ENCODE data around the gene COIL.
"Not testable (repeated sequence)": the region's sequence is repeated elsewhere in the genome, so short reads cannot be mapped to it uniquely, and the experiment has no call there.

Gene COIL

GRCh38 chr17:56970974-56971373 lies 10.1 kb upstream of the COIL start:
- Histone ChIP-seq H3K27ac (no peak overlapping the region), H3K4me1 (ENCODE audit: control insufficient read depth in 1 of 2, insufficient read depth in 1 of 2, low read depth in 1 of 2, low read length in 1 of 2) (no peaks in the 10 kb centered on the region), H3K27me3 (no peaks in the 10 kb centered on the region), H3K9me3 (no peaks in the 10 kb centered on the region), H3K36me3 (no peaks in the 10 kb centered on the region), H3K4me3 (ENCODE audit: low read depth in 1 of 2, low read length in 1 of 2) (no peak overlapping the region)
- no peak for TF ChIP-seq CTCF (IDR thresholded peaks at IDR 0.05)

GRCh38 chr17:56966338-56966737 lies 5.5 kb upstream of the COIL start:
- H3K27ac ChIP-seq: no peak overlapping the region
- no peaks in the 10 kb centered on the region for H3K9me3 ChIP-seq
- H3K36me3 ChIP-seq: no peaks in the 10 kb centered on the region
- no peak overlapping the region for H3K4me3 ChIP-seq (ENCODE audit: low read depth in 1 of 2, low read length in 1 of 2)
- no peaks in the 10 kb centered on the region for H3K27me3 ChIP-seq
- TF ChIP-seq CTCF (IDR thresholded peaks at IDR 0.05): no peak
- H3K4me1 ChIP-seq (ENCODE audit: control insufficient read depth in 1 of 2, insufficient read depth in 1 of 2, low read depth in 1 of 2, low read length in 1 of 2): no peaks in the 10 kb centered on the region

- not testable (repeated sequence) for H3K4me3 ChIP-seq (ENCODE audit: low read depth in 1 of 2, low read length in 1 of 2); H3K27ac ChIP-seq
Observed at GRCh38 chr17:56965681-56966080, 4.8 kb upstream of the COIL start.

GRCh38 chr17:56965241-56965640 lies 4.4 kb upstream of the COIL start:
- H3K9me3 ChIP-seq; H3K27ac ChIP-seq; H3K4me3 ChIP-seq (ENCODE audit: low read depth in 1 of 2, low read length in 1 of 2); H3K36me3 ChIP-seq; H3K4me1 ChIP-seq (ENCODE audit: control insufficient read depth in 1 of 2, insufficient read depth in 1 of 2, low read depth in 1 of 2, low read length in 1 of 2); H3K27me3 ChIP-seq: not testable (repeated sequence)

More at GRCh38 chr17:56965681-56966080, 4.8 kb upstream of the COIL start:
- not testable (repeated sequence) for H3K9me3 ChIP-seq; H3K36me3 ChIP-seq; H3K4me1 ChIP-seq (ENCODE audit: control insufficient read depth in 1 of 2, insufficient read depth in 1 of 2, low read depth in 1 of 2, low read length in 1 of 2); H3K27me3 ChIP-seq

- Histone ChIP-seq H3K4me1 (ENCODE audit: control insufficient read depth in 1 of 2, insufficient read depth in 1 of 2, low read depth in 1 of 2, low read length in 1 of 2) (peaks cover 10% of the 10 kb centered on the region in 2 experiments), H3K9me3 (no peaks in the 10 kb centered on the region), H3K27me3 (no peaks in the 10 kb centered on the region), H3K36me3 (peaks cover 5% of the 10 kb centered on the region), H3K27ac (no peak overlapping the region), H3K4me3 (ENCODE audit: low read depth in 1 of 2, low read length in 1 of 2) (no peak overlapping the region)
- TF ChIP-seq CTCF (IDR thresholded peaks at IDR 0.05): no peak
Observed at GRCh38 chr17:56956992-56957391, 3.9 kb downstream of the COIL start.

- H3K4me1 ChIP-seq (ENCODE audit: control insufficient read depth in 1 of 2, insufficient read depth in 1 of 2, low read depth in 1 of 2, low read length in 1 of 2): no peaks in the 10 kb centered on the region
- H3K4me3 ChIP-seq (ENCODE audit: low read depth in 1 of 2, low read length in 1 of 2): no peak overlapping the region
- no peaks in the 10 kb centered on the region for H3K27me3 ChIP-seq
- H3K9me3 ChIP-seq: no peaks in the 10 kb centered on the region
- H3K27ac ChIP-seq: no peak overlapping the region
- no peak for TF ChIP-seq CTCF (IDR thresholded peaks at IDR 0.05)
- H3K36me3 ChIP-seq: peaks cover 53% of the 10 kb centered on the region
Observed at GRCh38 chr17:56949595-56949994, 11.3 kb downstream of the COIL start.

- no peak for TF ChIP-seq CTCF (IDR thresholded peaks at IDR 0.05)
- Histone ChIP-seq H3K36me3 (peaks cover 64% of the 10 kb centered on the region), H3K9me3 (no peaks in the 10 kb centered on the region), H3K27ac (no peak overlapping the region), H3K27me3 (no peaks in the 10 kb centered on the region), H3K4me3 (ENCODE audit: low read depth in 1 of 2, low read length in 1 of 2) (no peak overlapping the region), H3K4me1 (ENCODE audit: control insufficient read depth in 1 of 2, insufficient read depth in 1 of 2, low read depth in 1 of 2, low read length in 1 of 2) (no peaks in the 10 kb centered on the region)
Observed at GRCh38 chr17:56948491-56948890, 12.4 kb downstream of the COIL start.

Measured in neutrophil (primary cell).